GM19438 (cell line): Measurements from ENCODE around the gene GABARAP.
A peak's percentile ranks its signal among the peaks of the same experiment; 100 is the strongest.

Experiments used
- ATAC-seq: cut with Tn5 transposase; IDR thresholded peaks from one replicate; pipeline ENCODE4 v1.9.1; 2021; ENCODE audit warnings: low read depth; ENCODE audit not compliant: unreplicated experiment

Gene GABARAP

GRCh38 chr17:7223375-7223774 is 18.9 kb downstream of the GABARAP start:
- no peak for ATAC-seq

GRCh38 chr17:7222972-7223292 is 19.3 kb downstream of the GABARAP start:
- no peak for ATAC-seq

GRCh38 chr17:7222093-7222971 is 19.9 kb downstream of the GABARAP start:
- ATAC-seq: no peak

GRCh38 chr17:7221278-7222092 is 20.8 kb downstream of the GABARAP start:
- ATAC-seq: no peak

GRCh38 chr17:7220593-7221277 is 21.5 kb downstream of the GABARAP start:
- ATAC-seq: no peak

- ATAC-seq: peak; percentile 53
Observed at GRCh38 chr17:7219812-7220592, 22.2 kb downstream of the GABARAP start, which contains the start of the genes ACADVL and DLG4. Gene ACADVL, plus strand, starts transcription at chr17:7219938. Its CDS starts 47 bp downstream, at chr17:7219985. Gene DLG4, minus strand, starts transcription at chr17:7219836.

- no peak for ATAC-seq
Observed at GRCh38 chr17:7219229-7219811, 22.9 kb downstream of the GABARAP start.

- no peak for ATAC-seq
Observed at GRCh38 chr17:7218758-7219157, 23.5 kb downstream of the GABARAP start.

- no peak for ATAC-seq
Observed at GRCh38 chr17:7218166-7218565, 24.1 kb downstream of the GABARAP start.

GRCh38 chr17:7217113-7217987 is 24.9 kb downstream of the GABARAP start:
- ATAC-seq: no peak

GRCh38 chr17:7216242-7217112 is 25.8 kb downstream of the GABARAP start:
- no peak for ATAC-seq

GRCh38 chr17:7215652-7216180 is 26.5 kb downstream of the GABARAP start:
- no peak for ATAC-seq

GRCh38 chr17:7215136-7215638 is 27.1 kb downstream of the GABARAP start:
- ATAC-seq: no peak

GRCh38 chr17:7214300-7215135 is 27.7 kb downstream of the GABARAP start:
- ATAC-seq: peak; percentile 64

GRCh38 chr17:7213895-7214299 is 28.4 kb downstream of the GABARAP start:
- ATAC-seq: no peak

GRCh38 chr17:7211491-7212273 is 30.6 kb downstream of the GABARAP start:
- no peak for ATAC-seq
